Parathyroid adenoma (tissue), 2 donors: ENCODE results near the gene RAPGEF6.
"Not testable (repeated sequence)": the region's sequence is repeated elsewhere in the genome, so short reads cannot be mapped to it uniquely, and the experiment has no call there.

Experiments used
- H2AFZ ChIP-seq: fragments of 300-600 bp; sonication (generic); one replicate; pipeline ENCODE4 v1.7.0; 2017; ENCODE audit warnings: antibody characterized with exemption, mild to moderate bottlenecking
- H3K27ac ChIP-seq: fragments of 300-600 bp; sonication (generic); one replicate; pipeline ENCODE4 v1.7.0; 2017
- H3K27me3 ChIP-seq: fragments of 300-600 bp; sonication (generic); one replicate; pipeline ENCODE4 v1.7.0; 2017; ENCODE audit warnings: low read length; ENCODE audit not compliant: control insufficient read depth, insufficient read depth
- H3K36me3 ChIP-seq: fragments of 300-600 bp; sonication (generic); one replicate; pipeline ENCODE4 v1.7.0; 2017; ENCODE audit warnings: low read length; ENCODE audit not compliant: control insufficient read depth, insufficient read depth
- H3K4me1 ChIP-seq: fragments of 300-600 bp; sonication (generic); one replicate; pipeline ENCODE4 v1.7.0; 2017; ENCODE audit warnings: control low read depth
- H3K4me2 ChIP-seq: fragments of 300-600 bp; sonication (generic); one replicate; pipeline ENCODE4 v1.7.0; 2017; ENCODE audit warnings: low read length
- H3K4me3 ChIP-seq: fragments of 300-600 bp; sonication (generic); one replicate; pipeline ENCODE4 v1.7.0; 2017; ENCODE audit warnings: low read depth, low read length
- H3K79me2 ChIP-seq: fragments of 300-600 bp; sonication (generic); one replicate; pipeline ENCODE4 v1.7.0; 2017; ENCODE audit warnings: control low read depth
- H3K9ac ChIP-seq: fragments of 300-600 bp; sonication (generic); one replicate; pipeline ENCODE4 v1.7.0; 2017; ENCODE audit warnings: mild to moderate bottlenecking
- H3K9me3 ChIP-seq: fragments of 300-600 bp; sonication (generic); one replicate; pipeline ENCODE4 v1.7.0; 2017; ENCODE audit warnings: low read length; ENCODE audit not compliant: control insufficient read depth
- TF ChIP-seq, protein P1 (sequence below): fragments of 300-600 bp; sonication (generic); IDR thresholded peaks from one replicate; pipeline ENCODE4 v1.7.0; 2017; ENCODE audit warnings: antibody characterized with exemption, mild to moderate bottlenecking
- donor health status: primary hyperparathyroidism.

RAPGEF6 gene

DNA sequence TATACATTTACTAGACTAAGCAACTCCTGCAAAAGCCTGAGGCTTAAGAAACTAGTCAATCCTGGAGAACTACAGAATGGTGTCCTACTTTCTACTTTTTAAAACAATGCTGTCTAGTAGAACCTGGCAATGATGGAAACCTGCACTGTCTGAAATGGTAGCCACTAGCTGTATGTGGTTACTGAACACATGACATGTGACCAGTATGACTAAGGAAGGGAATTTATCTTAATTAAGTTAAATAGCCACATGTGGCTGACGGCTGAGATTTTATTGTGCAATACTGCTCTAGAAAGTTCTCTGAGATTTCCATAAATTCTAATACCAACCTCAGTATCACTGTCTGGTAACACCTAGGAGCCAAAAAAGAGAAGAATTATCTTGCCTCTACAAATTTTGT is 44.9 kb upstream of the RAPGEF6 start:
- Histone ChIP-seq H3K27ac (no peak overlapping the region), H2AFZ (no peak overlapping the region), H3K9me3 (no peaks in the 10 kb centered on the region), H3K9ac (no peak overlapping the region), H3K4me1 (no peaks in the 10 kb centered on the region), H3K36me3 (no peaks in the 10 kb centered on the region), H3K79me2 (no peaks in the 10 kb centered on the region), H3K4me2 (no peak overlapping the region), H3K27me3 (no peaks in the 10 kb centered on the region), H3K4me3 (no peak overlapping the region)
- TF ChIP-seq, protein P1, sequence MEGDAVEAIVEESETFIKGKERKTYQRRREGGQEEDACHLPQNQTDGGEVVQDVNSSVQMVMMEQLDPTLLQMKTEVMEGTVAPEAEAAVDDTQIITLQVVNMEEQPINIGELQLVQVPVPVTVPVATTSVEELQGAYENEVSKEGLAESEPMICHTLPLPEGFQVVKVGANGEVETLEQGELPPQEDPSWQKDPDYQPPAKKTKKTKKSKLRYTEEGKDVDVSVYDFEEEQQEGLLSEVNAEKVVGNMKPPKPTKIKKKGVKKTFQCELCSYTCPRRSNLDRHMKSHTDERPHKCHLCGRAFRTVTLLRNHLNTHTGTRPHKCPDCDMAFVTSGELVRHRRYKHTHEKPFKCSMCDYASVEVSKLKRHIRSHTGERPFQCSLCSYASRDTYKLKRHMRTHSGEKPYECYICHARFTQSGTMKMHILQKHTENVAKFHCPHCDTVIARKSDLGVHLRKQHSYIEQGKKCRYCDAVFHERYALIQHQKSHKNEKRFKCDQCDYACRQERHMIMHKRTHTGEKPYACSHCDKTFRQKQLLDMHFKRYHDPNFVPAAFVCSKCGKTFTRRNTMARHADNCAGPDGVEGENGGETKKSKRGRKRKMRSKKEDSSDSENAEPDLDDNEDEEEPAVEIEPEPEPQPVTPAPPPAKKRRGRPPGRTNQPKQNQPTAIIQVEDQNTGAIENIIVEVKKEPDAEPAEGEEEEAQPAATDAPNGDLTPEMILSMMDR: no peak

DNA sequence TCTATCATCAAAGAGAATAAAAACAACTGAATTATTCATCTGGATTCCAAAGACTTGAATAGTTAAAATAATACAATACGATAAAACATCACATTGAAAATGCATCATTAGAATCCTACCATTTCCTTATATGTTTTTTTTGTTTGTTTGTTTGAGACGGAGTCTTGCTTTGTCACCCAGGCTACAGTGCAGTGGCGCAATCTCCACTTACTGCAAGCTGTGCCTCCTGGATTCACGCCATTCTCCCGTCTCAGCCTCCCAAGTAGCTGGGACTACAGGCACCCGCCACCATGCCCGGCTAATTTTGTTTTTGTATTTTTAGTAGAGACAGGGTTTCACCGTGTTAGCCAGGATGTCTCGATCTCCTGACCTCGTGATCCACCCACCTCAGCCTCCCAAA is 43.2 kb upstream of the RAPGEF6 start:
- H3K79me2 ChIP-seq, H3K4me2 ChIP-seq, H3K9me3 ChIP-seq, H3K4me3 ChIP-seq, H2AFZ ChIP-seq, H3K9ac ChIP-seq, H3K4me1 ChIP-seq, H3K27me3 ChIP-seq, H3K36me3 ChIP-seq, H3K27ac ChIP-seq: not testable (repeated sequence)

DNA sequence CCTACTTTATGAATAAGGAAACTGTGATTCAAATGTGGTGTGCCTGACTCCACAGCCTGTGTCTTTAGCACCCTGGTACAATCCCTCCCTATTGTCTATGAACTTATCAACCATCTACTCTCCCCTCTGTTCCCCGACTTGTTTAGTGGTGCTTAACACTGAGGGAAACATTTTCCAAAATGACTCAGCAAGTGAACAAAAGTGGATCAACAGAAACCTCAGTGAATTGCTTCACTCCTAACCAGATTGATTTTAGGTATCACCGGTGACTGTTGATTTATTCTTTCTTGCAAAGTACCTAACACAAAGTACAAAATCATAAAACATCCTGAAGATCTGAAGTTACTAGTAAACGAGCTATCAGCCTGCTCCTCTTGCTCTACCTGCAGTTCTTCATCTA is 42.1 kb upstream of the RAPGEF6 start:
- Histone ChIP-seq H3K27me3 (no peaks in the 10 kb centered on the region), H3K4me3 (no peak overlapping the region), H3K4me2 (no peak overlapping the region), H3K4me1 (peaks cover 7% of the 10 kb centered on the region), H2AFZ (no peak overlapping the region), H3K36me3 (no peaks in the 10 kb centered on the region), H3K9me3 (no peaks in the 10 kb centered on the region), H3K27ac (no peak overlapping the region), H3K9ac (no peak overlapping the region), H3K79me2 (no peaks in the 10 kb centered on the region)
- TF ChIP-seq, protein P1: no peak

DNA sequence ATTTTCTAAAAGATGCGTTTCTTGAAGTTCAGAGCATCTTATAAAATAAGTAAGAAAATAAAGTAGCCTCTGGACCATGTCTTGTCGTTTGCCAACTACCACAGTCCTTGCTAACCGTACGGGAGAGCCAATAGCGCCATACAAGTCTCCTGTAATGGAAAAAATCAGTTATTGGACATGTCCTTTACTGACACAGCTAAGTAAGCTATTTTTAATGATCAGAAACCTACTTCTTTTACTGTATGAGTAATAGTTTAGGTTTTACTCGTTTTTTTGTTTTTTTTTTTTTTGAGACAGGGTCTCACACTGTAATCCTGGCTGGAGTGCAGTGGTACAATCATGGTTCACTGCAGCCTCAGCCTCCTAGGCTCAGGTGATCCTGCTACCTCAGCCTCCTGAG is 37.7 kb upstream of the RAPGEF6 start:
- peak overlapping the region; percentile 61 for H3K27ac ChIP-seq
- H3K4me2 ChIP-seq: peak overlapping the region; percentile 10
- H3K9ac ChIP-seq: no peak overlapping the region

DNA sequence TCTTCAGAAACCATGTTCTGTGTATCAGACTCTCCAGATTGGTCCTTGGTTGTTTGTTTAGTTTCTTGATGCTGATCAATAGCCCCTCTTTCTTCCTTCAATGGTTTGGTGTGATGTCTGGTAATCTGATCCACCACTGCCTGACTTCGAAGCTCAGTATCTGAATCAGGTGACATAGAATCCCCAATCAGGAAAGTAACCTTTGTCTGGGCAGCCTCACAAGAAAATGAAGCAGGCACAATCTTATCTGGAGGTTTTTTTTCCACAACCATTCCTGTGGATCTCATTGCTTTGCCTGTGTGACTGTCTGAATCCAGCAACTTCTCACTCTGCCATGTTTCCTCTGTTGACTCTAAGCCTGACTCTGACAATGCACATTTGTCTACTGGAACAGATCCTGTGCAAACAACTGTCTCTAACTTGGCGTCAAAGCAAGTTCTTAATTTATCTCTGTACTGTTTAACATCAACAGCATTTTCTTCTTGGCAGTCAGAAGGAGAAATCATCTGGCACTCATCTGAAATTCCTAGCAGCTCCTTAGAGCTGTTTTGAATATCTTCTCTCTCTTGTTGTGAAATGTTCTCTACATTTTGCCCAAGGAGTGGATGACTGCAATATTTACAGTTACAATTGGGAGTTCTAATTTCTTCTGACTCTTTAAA is 37.1 kb upstream of the RAPGEF6 start:
- Histone ChIP-seq H3K9me3 (no peaks in the 10 kb centered on the region), H3K4me3 (no peak overlapping the region), H3K9ac (no peak overlapping the region), H3K36me3 (no peaks in the 10 kb centered on the region), H3K4me2 (peak overlapping the region; percentile 10), H2AFZ (peak overlapping the region; percentile 7), H3K79me2 (no peaks in the 10 kb centered on the region), H3K4me1 (peaks cover 15% of the 10 kb centered on the region), H3K27me3 (no peaks in the 10 kb centered on the region), H3K27ac (peak overlapping the region; percentile 61)
- TF ChIP-seq, protein P1: no peak

More for the DNA sequence above, 37.7 kb upstream of the RAPGEF6 start:
- TF ChIP-seq, protein P1: no peak
- no peak overlapping the region for H3K4me3 ChIP-seq
- H3K79me2 ChIP-seq: no peaks in the 10 kb centered on the region
- no peaks in the 10 kb centered on the region for H3K27me3 ChIP-seq
- no peak overlapping the region for H2AFZ ChIP-seq
- no peaks in the 10 kb centered on the region for H3K9me3 ChIP-seq
- H3K4me1 ChIP-seq: peaks cover 15% of the 10 kb centered on the region
- no peaks in the 10 kb centered on the region for H3K36me3 ChIP-seq
